DMS114 treated with DMSO at 0.1 percent for 48 hours (cell line): ENCODE measurements around the gene GNB1L.
"Not testable (repeated sequence)": the region's sequence is repeated elsewhere in the genome, so short reads cannot be mapped to it uniquely, and the experiment has no call there.

Source experiments
- DNase-seq: peaks from one replicate; lab custom pipeline; 2025; ENCODE audit not compliant: unreplicated experiment; lab: John Stamatoyannopoulos, UW

GNB1L gene

DNA sequence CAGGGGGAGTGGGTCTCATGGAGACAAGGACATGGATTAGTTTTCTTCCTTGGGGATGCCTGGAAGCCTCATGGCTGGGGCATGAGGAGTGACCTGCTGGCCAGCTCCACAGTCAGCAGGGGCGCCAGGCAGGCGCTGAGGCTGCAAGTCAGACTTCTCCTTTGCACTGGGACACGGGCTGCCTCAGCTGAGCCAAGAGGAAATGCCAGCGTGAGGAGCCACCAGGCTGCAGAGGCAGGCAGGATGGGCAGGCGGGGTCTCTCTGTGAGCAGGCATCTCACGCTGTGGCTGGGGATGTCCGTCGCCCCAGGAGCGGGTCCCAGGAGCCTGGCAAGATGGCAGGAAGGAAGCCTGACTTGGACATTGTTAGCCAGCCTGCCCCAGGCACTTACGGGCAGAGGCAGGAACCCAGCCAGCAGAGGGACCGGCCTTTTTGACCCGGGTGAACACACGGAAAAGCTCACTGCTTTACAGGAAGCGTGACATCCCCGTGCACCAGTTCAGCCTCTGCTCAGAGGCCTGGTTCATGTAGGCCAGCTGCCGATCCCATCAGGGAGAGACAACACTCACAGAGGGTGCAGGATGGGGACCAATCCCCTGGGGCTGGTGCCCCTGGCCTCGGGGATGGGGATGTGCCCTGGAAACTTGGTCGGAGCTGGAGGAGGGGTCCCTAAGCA lies 10.2 kb downstream of the GNB1L start:
- DNase-seq = no peak

DNA sequence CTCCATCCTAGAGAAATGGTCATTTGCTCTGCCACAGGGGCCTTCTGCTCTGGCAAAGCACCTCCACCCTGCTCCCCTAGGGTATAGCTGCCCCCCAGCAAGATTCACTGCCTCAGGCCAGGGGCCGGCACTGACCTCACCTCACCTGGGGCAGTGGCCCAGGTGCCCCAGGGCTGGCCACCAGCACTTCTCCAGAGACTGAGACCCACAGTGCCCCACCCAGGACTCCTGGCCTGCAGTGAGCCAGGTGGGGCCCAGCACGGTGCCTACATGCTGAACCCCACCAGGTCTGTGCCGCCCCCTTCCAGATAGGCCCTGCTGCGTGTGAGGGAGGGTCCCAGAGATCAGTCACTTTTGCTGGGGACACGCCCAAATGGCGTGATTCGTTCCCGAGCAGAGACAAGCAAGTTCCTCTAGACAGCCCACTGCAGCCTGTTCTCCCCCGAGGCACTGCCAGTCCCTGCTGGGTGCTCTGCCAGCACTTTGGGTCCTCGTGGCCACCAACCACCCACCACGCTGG lies 10.8 kb downstream of the GNB1L start:
- no peak for DNase-seq

GRCh38 chr22:19843107-19843856 lies 11.4 kb downstream of the GNB1L start:
- no peak for DNase-seq

GRCh38 chr22:19842393-19843106 lies 12.1 kb downstream of the GNB1L start:
- DNase-seq = no peak

GRCh38 chr22:19841641-19842392 lies 12.9 kb downstream of the GNB1L start:
- no peak for DNase-seq

DNA sequence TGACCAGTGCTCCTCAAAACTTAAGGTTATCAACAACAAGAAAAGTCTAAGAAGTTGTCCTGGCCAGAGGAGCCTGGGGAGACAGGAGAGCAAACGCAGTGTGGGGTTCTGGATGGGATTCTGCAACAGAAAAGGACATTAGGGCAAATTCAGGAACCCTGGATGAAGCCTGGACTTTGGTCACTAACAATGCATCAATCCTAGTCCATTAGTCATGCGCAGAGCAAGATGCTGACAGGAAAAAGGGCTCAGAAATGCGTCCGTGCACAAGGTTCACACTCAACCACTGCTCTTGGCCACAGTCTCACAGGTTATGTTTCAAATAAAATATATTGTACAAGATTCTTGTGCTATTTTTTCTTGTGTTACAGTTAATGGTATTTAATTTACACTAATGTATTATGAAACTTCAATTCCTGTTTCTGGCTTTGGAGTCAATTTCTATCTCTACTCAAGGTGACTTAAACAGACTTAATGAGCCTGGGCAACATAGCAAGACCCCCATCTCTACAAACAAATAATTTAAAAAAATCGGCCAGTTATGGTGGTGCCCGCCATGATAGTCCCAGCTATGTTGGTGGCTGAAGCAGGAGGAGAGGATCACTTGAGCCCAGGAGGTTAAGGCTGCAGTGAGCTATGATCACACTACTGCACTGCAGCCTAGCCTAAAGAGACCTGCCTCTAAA lies 13.6 kb downstream of the GNB1L start:
- DNase-seq = no peak

DNA sequence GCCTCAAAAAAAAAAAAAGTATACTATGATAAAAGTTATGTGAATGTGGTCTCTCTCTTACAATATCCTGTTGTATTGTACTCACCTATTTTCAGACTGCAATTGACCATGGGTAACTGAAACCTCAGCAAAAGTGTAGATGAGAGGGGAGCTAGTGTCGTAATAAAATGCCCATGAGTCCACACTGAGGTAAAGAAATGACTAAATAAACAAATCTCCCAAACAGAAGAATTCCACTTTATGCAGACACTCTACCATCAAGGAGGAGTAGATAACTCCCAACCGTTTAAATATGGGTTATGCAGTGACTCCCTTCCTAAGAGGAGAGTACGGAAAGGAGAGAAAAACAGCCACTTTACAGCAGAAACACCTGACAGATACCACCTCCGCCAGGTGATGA lies 14.6 kb downstream of the GNB1L start:
- no peak for DNase-seq

DNA sequence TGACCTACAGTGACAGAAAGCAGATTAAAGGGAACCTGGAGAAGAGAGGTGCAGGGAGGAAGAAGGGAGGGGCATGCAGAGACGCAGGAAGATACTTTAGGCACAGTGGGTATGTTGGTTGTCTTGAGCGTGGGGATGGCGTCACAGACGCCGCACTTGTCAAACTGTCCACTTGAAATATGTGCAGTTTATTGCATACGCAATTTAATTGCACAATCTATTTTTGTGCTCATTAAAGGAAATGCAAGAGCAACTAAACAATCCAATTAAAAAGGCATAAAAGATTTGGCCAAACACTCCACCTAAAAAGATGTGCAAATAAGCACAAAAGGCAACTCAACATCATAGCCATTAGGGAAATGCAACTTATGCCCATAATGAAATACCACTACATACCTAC lies 16.8 kb downstream of the GNB1L start:
- no peak for DNase-seq

GRCh38 chr22:19836512-19836911 lies 18.2 kb downstream of the GNB1L start:
- DNase-seq = no peak

DNA sequence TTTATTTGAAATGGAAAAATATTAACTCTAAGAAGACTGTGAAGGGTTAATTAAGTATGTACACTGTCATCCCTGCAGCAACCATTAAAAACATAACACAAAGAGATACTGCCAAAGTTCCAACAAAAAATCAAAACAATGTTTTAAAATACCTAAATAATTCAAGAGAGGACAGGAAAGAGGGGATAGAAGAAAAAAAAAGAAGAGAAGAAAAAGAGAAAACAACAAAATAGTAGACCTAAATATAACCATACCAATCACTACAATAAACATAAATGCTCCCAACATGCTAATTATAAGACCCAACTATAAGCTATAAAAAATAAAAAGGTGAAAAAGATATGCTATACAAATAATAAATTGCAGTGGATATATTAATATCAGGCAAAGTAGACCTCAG lies 20.1 kb downstream of the GNB1L start:
- DNase-seq = no peak

DNA sequence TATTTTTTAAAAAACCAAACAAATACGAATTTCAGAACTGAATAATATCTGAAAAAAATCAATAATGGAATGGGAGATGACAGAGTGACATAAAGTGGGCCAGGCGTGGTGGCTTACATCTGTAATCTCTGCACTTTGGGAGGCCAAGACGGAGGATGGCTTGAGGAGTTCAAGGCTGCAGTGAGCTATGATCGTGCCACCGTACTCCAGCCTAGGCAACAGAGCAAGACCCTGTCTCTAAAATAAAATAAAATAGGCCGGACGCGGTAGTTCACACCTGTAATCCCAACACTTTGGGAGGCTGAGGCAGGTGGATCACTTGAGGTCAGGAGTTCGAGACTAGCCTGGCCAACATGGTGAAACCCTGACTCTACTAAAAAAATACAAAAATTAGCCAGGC lies 21.3 kb downstream of the GNB1L start:
- DNase-seq = not testable (repeated sequence)

- DNase-seq = no peak
These were observed 22.1 kb downstream of the GNB1L start for GRCh38 chr22:19832476-19833108.

- not testable (repeated sequence) for DNase-seq
These were observed 22.7 kb downstream of the GNB1L start for GRCh38 chr22:19831979-19832378.

DNA sequence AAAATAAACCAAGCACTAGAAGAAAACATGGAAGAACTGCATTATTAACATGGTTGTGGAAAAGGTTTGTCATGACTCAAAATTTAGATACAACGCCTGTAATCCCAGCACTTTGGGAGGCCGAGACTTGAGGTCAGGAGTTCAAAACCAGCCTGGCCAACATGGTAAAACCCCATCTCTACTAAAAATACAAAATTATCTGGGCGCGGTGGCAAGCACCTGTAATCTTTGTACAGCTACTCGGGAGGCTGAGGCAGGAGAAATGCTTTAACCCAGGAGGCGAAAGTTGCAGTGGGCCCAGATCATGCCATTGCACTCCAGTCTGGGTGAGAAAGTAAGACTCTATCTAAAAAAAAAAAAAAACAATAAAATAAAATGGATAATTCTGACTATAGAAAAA lies 23.7 kb downstream of the GNB1L start:
- no peak for DNase-seq

GRCh38 chr22:19828035-19828401 lies 26.7 kb downstream of the GNB1L start:
- no peak for DNase-seq

DNA sequence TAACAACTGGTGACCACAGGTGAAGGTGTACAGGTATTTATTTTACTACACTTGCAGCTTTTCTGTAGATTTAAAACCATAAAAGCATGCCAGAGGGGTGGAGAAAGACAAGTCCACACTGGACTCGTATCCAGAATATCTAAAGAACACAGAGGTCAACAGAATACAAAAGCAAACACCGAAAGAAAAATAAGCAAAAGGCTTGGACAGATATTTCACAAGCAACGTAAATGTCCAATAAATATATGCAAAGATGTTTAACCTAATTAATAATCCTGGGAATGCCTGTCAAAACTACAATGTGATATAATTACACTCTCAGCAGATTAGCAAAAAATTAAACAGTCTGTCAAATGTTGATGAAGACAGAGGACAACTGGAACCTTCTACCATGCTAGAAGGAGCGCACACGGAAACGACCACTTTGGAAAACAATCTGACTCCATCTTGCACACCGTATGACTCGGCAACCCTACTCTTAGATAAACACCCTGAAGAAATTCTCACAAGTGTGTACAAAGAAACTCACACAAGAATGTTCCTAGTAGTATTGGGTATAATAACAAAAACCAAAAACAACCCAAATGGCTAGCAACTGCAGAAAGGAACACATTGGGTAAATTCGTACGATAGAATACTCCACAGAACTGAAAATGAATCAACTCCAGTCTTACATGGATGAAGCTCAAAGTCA lies 27.2 kb downstream of the GNB1L start:
- DNase-seq = no peak

GRCh38 chr22:19826619-19826950 lies 28.1 kb downstream of the GNB1L start:
- DNase-seq = no peak

DNA sequence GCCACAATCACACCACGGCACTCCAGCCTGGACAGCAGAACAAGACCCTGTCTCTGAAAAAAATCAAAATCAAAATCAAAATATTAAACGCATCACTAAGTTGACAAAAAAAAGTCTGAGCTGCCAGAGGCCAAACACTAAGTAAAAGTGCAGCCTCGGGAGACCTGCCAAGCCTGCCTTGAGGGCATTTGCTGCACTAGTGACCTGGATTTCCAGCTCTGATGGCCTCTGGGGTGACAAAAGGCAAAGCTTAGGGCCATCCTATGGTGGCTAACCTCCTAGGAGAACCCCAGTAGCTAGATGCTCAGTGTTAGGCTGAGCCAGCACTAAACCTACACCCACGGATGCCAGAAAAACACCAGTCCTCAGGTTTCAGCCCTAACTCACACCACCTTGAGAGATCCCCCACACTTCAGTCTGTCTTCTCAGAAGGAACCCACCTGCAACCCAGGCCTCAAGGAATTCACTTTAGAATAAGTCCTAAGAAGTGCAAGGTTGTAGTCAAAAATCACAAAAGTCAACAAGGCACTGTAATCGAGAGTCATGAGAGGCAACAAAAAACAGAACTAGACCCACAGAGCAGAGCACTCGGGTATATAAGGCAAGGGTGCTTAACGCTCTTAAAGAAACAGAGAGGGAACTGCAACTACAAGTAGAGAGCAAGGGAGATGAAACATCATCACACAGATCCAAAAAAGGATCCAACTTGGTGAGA lies 28.6 kb downstream of the GNB1L start:
- DNase-seq = no peak

GRCh38 chr22:19824926-19825339 lies 29.7 kb downstream of the GNB1L start:
- no peak for DNase-seq
